Fibroblast of skin of right biceps (primary cell): ENCODE measurements around the gene LMX1B.

Source experiments
- DNase-seq: peaks from one replicate; pipeline ENCODE4 v3.0.0-alpha.2; 2013

Gene LMX1B

DNA sequence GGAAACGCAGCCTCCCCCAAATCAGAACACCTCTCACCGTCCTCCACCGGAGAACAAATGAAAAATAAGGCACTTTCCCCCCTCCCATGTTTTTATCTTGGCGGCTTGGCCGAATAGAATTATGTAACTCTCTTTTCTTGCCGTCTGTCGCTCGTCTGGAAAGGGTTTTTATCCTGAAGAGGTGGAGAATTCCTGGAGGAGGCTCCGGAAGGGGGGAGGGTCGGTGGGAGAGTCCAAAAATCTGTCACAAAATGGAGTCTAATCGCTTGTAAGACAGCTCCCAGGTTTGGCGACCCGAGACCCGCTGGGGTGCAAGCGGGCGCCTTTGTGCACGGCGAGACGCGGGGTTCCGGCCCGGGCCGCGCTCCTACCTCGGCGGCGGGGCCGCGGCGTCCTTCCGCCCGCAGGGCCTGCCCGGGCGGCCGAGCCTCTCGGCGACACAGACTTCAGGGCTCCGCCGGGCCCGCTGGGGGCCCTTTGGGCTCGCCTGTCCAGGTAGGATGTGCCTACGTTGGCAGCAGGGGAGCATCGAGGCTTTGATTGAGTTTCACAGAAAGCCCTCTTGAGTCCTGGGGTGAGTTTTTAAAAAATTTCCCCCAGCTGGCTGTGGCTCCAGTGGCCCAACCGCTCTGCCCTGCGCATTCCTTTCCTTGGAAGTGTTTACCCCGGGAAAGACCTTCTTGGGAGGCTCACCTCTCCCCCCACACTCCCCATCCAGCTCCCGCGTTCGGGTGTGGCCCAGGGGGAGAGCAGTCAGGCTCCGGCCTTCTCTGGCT is 5.0 kb downstream of the LMX1B start:
- no peak for DNase-seq

DNA sequence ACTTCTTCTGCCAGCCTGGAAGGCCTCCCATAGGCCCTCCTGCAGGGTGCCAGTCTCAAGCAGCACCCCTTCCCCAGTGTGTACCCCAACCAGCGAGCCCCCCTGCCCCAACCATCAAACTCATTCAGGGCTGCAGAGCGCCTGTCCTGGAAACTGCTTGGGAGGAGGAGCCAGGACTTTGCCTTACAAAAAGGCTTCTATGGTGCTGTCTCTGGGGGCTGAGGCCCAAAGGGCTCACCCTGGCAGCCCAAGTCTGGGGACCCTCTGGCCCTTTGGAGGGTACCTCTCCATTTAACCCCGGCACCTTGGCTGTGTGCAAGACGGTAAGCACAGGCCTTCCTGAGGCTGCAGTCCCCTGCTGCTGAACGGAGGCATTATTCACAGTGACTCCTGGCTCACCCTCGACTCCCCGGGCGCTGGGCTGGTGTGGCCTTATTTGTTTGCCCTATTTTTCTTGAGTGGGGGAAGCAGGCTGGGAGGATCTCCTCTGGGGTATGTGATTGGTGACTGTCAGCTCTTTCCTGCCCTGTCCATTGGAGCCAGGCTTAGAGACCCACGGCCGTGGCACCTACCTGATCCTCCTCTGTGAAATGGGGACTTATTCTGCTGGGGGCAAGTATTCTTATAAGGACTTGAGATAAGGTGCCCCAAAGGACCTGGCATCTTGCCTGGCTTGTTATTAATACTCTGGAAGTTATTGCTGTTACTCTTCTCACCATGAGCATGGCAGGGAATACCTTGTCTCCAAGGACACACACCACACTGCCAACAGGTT is 5.8 kb downstream of the LMX1B start:
- DNase-seq, result no peak

DNA sequence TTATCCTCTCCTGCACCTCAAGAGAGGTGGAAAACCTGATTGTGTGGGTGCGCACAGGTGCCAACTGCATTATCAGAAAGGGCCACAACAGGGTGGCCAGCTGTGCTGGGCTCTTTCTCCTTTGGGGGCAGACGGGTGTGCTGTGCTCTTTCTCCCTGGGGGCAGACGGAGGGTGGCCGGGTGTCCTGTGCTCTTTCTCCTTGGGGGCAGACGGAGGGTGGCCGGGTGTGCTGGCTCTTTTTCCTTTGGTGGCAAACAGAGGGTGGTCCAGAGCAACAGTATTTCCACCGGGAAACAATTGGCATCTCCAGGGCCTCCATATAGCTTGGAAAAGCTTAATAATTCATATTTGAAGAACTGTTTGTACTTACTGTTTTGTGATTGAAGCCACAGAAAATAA is 6.8 kb downstream of the LMX1B start:
- DNase-seq, result no peak

GRCh38 chr9:126621061-126621918 is 7.6 kb downstream of the LMX1B start:
- no peak for DNase-seq

- no peak for DNase-seq
Observed at GRCh38 chr9:126621919-126622735, 8.4 kb downstream of the LMX1B start.

DNA sequence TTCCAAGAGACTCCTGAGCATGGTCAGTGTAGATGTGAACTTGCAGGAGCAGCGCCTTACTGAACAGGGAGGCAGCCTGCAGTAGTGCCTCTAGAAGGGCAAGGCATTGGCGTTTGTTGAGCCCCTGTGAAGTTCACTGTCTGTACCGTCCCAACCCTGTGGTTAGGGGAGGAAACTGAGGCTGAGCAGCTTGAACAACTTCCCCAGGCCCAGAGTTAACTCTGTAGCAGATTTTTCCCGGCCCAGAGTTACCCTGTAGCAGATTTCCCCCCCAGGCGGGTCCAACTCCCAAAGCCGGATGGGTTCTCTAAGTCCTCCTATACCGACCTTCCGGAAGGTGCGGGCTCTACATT is 9.6 kb downstream of the LMX1B start:
- no peak for DNase-seq

GRCh38 chr9:126623667-126624478 is 10.1 kb downstream of the LMX1B start:
- no peak for DNase-seq

- no peak for DNase-seq
Observed at GRCh38 chr9:126624479-126624826, 10.7 kb downstream of the LMX1B start.

DNA sequence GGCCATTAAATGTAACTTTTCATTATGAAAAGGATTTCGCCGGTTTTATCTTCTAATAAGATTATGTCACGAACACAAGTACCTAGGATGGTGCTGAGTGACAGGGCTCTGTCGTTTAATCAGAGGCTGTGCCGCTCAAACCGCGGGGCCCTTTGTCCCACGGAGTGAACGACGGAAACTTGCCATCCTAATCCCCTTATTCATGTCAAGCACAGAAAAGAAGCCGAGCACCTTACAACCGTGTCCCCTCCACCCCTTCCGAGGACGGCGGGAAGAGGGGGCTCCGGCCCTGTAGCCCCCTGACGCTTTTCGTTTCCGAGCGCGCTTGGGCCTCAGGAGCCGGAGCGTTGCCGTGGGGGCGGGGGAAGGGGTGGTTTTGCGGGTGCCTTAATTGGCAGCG is 11.2 kb downstream of the LMX1B start:
- DNase-seq, result no peak

- no peak for DNase-seq
Observed at GRCh38 chr9:126625329-126626126, 11.8 kb downstream of the LMX1B start.

GRCh38 chr9:126626127-126626925 is 12.6 kb downstream of the LMX1B start:
- DNase-seq, result no peak

DNA sequence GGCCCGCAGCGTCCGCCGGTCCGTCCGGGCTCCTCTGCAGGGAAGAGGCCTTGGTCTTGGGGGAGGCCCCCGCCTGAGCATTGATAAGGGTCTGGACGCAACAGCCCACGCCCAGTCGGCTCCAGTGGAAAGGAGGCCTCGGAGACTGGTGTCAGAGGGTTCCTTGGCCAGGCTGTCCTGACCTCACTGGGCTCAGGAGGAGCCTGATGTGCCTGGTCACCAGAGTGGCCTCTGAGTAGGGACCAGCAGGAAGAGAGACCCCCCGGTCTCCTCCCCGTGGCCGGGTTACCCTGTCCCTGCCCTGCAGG is 13.2 kb downstream of the LMX1B start:
- no peak for DNase-seq

DNA sequence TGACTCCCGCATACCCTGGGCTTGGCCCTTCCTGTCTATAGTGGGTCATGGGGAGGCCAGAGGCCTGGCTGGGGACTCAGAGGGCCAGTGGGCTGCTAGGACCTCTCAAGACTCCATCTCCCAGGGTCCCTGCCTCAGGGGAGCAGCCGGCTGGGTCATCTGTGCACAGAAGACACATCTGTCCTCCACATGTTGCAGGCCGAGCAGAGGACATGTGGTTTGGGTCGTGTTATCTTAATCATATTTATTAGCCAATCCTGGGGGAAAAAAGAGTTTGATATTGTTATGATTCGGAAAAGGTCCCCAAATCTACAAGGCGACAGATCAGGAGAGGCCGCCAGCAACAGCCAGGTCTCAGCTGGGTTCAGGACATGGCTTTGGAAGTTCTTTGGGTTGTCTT is 14.4 kb downstream of the LMX1B start:
- no peak for DNase-seq

DNA sequence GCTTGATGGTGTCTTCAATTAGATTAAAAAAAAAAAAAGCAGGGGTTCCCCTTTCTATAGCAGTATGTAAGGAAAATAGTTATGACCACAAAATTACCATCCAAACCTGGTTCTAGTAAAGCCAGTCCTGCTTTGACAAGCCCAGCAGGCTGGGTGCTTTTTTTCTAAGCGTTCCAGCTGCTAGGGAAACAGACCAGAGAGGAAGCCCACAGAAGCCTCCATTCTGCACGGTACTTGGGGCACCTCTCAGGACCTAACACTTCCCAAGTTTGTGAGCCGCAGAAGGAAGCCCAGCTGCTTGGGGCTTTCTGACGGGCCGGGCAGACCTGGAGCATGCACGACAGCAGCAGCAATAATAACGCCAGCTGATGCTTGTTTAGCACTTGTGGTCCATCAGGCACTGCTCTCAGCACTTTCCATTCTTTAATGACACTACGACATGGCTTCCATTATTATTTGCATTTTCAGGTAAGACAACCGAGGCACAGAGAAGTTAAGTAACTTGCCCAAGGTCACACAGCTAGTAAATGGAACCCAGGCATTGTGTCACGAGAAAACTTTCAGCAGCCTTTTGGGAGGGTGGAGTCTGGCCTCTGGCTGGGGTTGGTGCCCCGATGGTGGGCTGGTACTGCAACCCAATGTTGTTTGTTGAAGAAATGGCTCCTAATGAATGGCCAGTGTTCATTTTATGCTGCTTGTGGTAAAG is 15.4 kb downstream of the LMX1B start:
- DNase-seq, result no peak

GRCh38 chr9:126630458-126631237 is 16.9 kb downstream of the LMX1B start:
- no peak for DNase-seq

DNA sequence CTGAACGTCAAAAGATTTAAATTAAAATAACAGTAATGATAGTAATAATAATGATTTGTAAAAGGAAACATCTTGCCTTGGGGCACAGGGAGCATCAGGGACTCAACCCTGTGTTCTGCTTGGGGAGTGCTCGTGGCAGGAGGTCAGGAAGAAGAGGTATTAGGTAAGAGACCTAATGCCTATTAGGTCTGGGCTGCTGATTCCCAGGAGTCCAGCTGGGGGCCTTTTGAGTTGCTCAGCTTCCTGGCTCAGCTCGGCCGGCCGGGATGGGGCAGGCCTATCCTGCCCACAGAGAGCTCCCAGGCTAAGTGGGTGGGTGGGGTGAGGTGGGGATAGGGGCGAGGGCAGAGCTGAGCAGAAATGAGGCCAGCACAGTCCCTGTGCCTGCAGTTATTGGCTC is 17.5 kb downstream of the LMX1B start:
- DNase-seq, result no peak

GRCh38 chr9:126633881-126634558 is 20.3 kb downstream of the LMX1B start:
- DNase-seq, result no peak

GRCh38 chr9:126635061-126635460 is 21.3 kb downstream of the LMX1B start:
- DNase-seq, result no peak
